Measurements from ENCODE around the gene MARK3.

GRCh38 chr14:103528146-103528586, 143.0 kb downstream of the MARK3 start:
- TF ChIP-seq, protein P1, sequence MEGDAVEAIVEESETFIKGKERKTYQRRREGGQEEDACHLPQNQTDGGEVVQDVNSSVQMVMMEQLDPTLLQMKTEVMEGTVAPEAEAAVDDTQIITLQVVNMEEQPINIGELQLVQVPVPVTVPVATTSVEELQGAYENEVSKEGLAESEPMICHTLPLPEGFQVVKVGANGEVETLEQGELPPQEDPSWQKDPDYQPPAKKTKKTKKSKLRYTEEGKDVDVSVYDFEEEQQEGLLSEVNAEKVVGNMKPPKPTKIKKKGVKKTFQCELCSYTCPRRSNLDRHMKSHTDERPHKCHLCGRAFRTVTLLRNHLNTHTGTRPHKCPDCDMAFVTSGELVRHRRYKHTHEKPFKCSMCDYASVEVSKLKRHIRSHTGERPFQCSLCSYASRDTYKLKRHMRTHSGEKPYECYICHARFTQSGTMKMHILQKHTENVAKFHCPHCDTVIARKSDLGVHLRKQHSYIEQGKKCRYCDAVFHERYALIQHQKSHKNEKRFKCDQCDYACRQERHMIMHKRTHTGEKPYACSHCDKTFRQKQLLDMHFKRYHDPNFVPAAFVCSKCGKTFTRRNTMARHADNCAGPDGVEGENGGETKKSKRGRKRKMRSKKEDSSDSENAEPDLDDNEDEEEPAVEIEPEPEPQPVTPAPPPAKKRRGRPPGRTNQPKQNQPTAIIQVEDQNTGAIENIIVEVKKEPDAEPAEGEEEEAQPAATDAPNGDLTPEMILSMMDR (IDR thresholded peaks at IDR 0.05) = no peak
- TF ChIP-seq POLR2AphosphoS5 (IDR thresholded peaks at IDR 0.05) (peak in 1 of 3 donors; percentile 30), POLR2A (IDR thresholded peaks at IDR 0.05) (no peak), EP300 (IDR thresholded peaks at IDR 0.05; ENCODE audit: low read depth) (no peak)
